IMR-90 (cell line): Measurements from ENCODE around the gene CFHR1. TPM values are rescaled to one million over a fixed set of nuclear protein-coding genes. Genes with fewer than 3 reads are reported as not detected.
"Not testable (repeated sequence)": the region's sequence is repeated elsewhere in the genome, so short reads cannot be mapped to it uniquely, and the experiment has no call there.

ENCODE experiments used
- ATAC-seq: fragments of 200-7000 bp; cut with Tn5 transposase; 2 replicates; pipeline ENCODE4 v1.9.1; 2020; ENCODE audit warnings: low read depth, mild to moderate bottlenecking, moderate library complexity
- BruUV-seq: library from RNA; stranded (reverse); fragments of 400-500 nt; replicated peaks from 2 replicates; lab custom pipeline; 2021; lab: Mats Ljungman, UMichigan
- CTCF ChIA-PET: fragments of 300-600 bp; formaldehyde crosslinking; extraction: SDS; loops from one replicate; lab custom pipeline; 2021; ENCODE audit warnings: antibody characterized with exemption; lab: Yijun Ruan, JAX
- POLR2A ChIA-PET: fragments of 300-600 bp; sonication (Branson Sonifier 250); formaldehyde crosslinking; loops from one replicate; lab custom pipeline; 2022; ENCODE audit warnings: antibody characterized with exemption; ENCODE audit not compliant: unreplicated experiment; lab: Charles Lee
- DNase-seq: peaks from one replicate; pipeline ENCODE4 v3.0.0; 2013
- H2AFZ ChIP-seq: replicated peaks from 2 replicates; pipeline ENCODE3; 2013; ENCODE audit warnings: low read length, mild to moderate bottlenecking; ENCODE audit not compliant: poor library complexity
- H2AK5ac ChIP-seq: 2 replicates; pipeline ENCODE4 v1.6.1; 2013; ENCODE audit warnings: low read depth, low read length, inconsistent platforms
- H2AK9ac ChIP-seq: replicated peaks from 2 replicates; pipeline ENCODE3; 2013; ENCODE audit warnings: mild to moderate bottlenecking, low read depth, low read length, moderate library complexity; ENCODE audit not compliant: poor library complexity
- H2BK120ac ChIP-seq: 2 replicates; pipeline ENCODE4 v1.6.1; 2013; ENCODE audit warnings: low read depth, low read length, inconsistent platforms
- H2BK15ac ChIP-seq: 3 replicates; pipeline ENCODE4 v1.6.1; 2013; ENCODE audit warnings: low read depth, low read length, inconsistent platforms
- H2BK20ac ChIP-seq: 2 replicates; pipeline ENCODE4 v1.6.1; 2013; ENCODE audit warnings: low read depth, mild to moderate bottlenecking, inconsistent platforms, low read length, moderate library complexity
- H2BK5ac ChIP-seq: 2 replicates; pipeline ENCODE4 v1.6.1; 2013; ENCODE audit warnings: mild to moderate bottlenecking, low read depth, low read length, inconsistent platforms; ENCODE audit not compliant: poor library complexity, severe bottlenecking
- H3K14ac ChIP-seq: replicated peaks from 2 replicates; pipeline ENCODE4 v1.6.1; 2013; ENCODE audit warnings: low read depth, low read length, inconsistent platforms
- H3K18ac ChIP-seq: 2 replicates; pipeline ENCODE4 v1.6.1; 2013; ENCODE audit warnings: low read depth, low read length, control low read depth
- H3K23ac ChIP-seq: 2 replicates; pipeline ENCODE4 v1.6.1; 2013; ENCODE audit warnings: low read depth, low read length, inconsistent platforms
- H3K27ac ChIP-seq: 2 replicates; pipeline ENCODE4 v1.5.1; 2013; ENCODE audit warnings: mild to moderate bottlenecking, control low read depth, low read length; ENCODE audit not compliant: insufficient read depth
- H3K27me3 ChIP-seq: 2 replicates; pipeline ENCODE4 v1.6.1; 2013; ENCODE audit warnings: low read length; ENCODE audit not compliant: control insufficient read depth, insufficient read depth
- H3K36me3 ChIP-seq: 2 replicates; pipeline ENCODE4 v1.6.1; 2013; ENCODE audit warnings: low read length, mixed read lengths; ENCODE audit not compliant: control insufficient read depth, insufficient read depth
- H3K4ac ChIP-seq: 2 replicates; pipeline ENCODE4 v1.6.1; 2013; ENCODE audit warnings: low read depth, low read length, inconsistent platforms
- H3K4me1 ChIP-seq: 2 replicates; pipeline ENCODE4 v1.6.1; 2013; ENCODE audit warnings: low read length, mixed read lengths; ENCODE audit not compliant: control insufficient read depth, insufficient read depth
- H3K4me2 ChIP-seq: 2 replicates; pipeline ENCODE4 v1.6.1; 2013; ENCODE audit warnings: low read depth, mild to moderate bottlenecking, control low read depth, low read length, moderate library complexity
- H3K4me3 ChIP-seq: 2 replicates; pipeline ENCODE4 v1.5.1; 2013; ENCODE audit warnings: low read depth, mild to moderate bottlenecking, control low read depth, low read length, moderate library complexity; ENCODE audit not compliant: insufficient read depth
- H3K56ac ChIP-seq: 2 replicates; pipeline ENCODE4 v1.6.1; 2013; ENCODE audit warnings: low read length, inconsistent platforms; ENCODE audit not compliant: insufficient read depth; ENCODE audit errors: extremely low read depth
- H3K79me1 ChIP-seq, 2 experiments: 2 replicates each; pipeline ENCODE4 v1.6.1; 2013; ENCODE audit warnings: low read length in 2 of 2, inconsistent platforms in 1 of 2, low read depth in 1 of 2
- H3K9ac ChIP-seq: 2 replicates; pipeline ENCODE4 v1.6.1; 2013; ENCODE audit warnings: low read depth, low read length, control low read depth
- H3K9me1 ChIP-seq: 2 replicates; pipeline ENCODE4 v1.6.1; 2013; ENCODE audit warnings: low read length, inconsistent platforms; ENCODE audit not compliant: insufficient read depth
- H3K9me3 ChIP-seq: 2 replicates; pipeline ENCODE4 v1.6.1; 2013; ENCODE audit warnings: low read length; ENCODE audit not compliant: control insufficient read depth, insufficient read depth
- H4K20me1 ChIP-seq: 2 replicates; pipeline ENCODE4 v1.6.1; 2013; ENCODE audit warnings: low read length, inconsistent platforms; ENCODE audit not compliant: insufficient read depth
- H4K5ac ChIP-seq: 2 replicates; pipeline ENCODE4 v1.6.1; 2013; ENCODE audit warnings: mild to moderate bottlenecking, low read depth, low read length, control low read depth
- H4K8ac ChIP-seq, 2 experiments: 2 replicates each; pipeline ENCODE4 v1.6.1; 2013; ENCODE audit warnings: low read depth in 2 of 2, low read length in 2 of 2, control low read depth in 1 of 2, inconsistent platforms in 1 of 2
- H4K91ac ChIP-seq: 2 replicates; pipeline ENCODE4 v1.6.1; 2013; ENCODE audit warnings: low read depth, low read length, inconsistent platforms; ENCODE audit not compliant: insufficient read depth
- RAD21 ChIP-seq: IDR thresholded peaks from 2 replicates; pipeline ENCODE4 v1.6.1; 2012; ENCODE audit warnings: low read length, improper control_type of control experiment
- WGBS, 2 experiments: methylation state at CpG; one replicate each; pipeline versions ENCODE4 v1.1.5 to v1.1.7; 2013; ENCODE audit warnings: missing lambda C conversion rate in 2 of 2; ENCODE audit not compliant: insufficient read length in 1 of 2; ENCODE audit errors: extremely low coverage in 2 of 2; 5-methylcytosine and 5-hydroxymethylcytosine counted together
- dilution Hi-C: fragments of 300-500 bp; cut with HindIII; formaldehyde crosslinking; loops from one replicate; pipeline ENCODE4 v1.14.3; 2018; ENCODE audit warnings: low sequenced_read_pairs; ENCODE audit not compliant: unreplicated experiment
- in situ Hi-C: fragments of 300-500 bp; cut with MboI; formaldehyde crosslinking; loops from 3 replicates; pipeline ENCODE4 v1.14.3; 2019; ENCODE audit warnings: low sequenced_read_pairs, inconsistent platforms, mixed read lengths
- intact Hi-C: fragments of 100-400 bp; cut with micrococcal nuclease; formaldehyde crosslinking; loops from 2 replicates; pipeline ENCODE4 v1.10.0; 2022
- polyA plus RNA-seq, 3 experiments: library from polyadenylated mRNA; depleted of rRNA; stranded (reverse); fragments of >200 nt; gene quantifications; 2 replicates each; pipeline ENCODE4 v1.2.3, GENCODE V29; 2012; ENCODE audit warnings: low replicate concordance in 1 of 3
- total RNA-seq: library from RNA; depleted of rRNA; stranded (reverse); fragments of >200 nt; gene quantifications from 2 replicates; pipeline ENCODE4 v1.2.3, GENCODE V29; 2012
- TF ChIP-seq, protein P1 (sequence below): conservative IDR thresholded peaks from 2 replicates; pipeline ENCODE4 v1.5.1; 2012; ENCODE audit warnings: mild to moderate bottlenecking, low read depth, low read length, improper control_type of control experiment

CFHR1 gene
- total and polyA plus RNA-seq, 2 of the 4 experiments (the other 2 are of a cell fraction), result not detected

GRCh38 chr1:196827860-196828259, 8.3 kb downstream of the CFHR1 start:
- H2BK20ac ChIP-seq, H2AFZ ChIP-seq, BruUV-seq, H2BK120ac ChIP-seq, H3K56ac ChIP-seq, H3K4me2 ChIP-seq, H3K4me1 ChIP-seq, H3K27ac ChIP-seq, H2BK15ac ChIP-seq, H2AK9ac ChIP-seq, dilution Hi-C loops, H3K14ac ChIP-seq, H4K8ac ChIP-seq, H3K23ac ChIP-seq, H3K4me3 ChIP-seq, H4K20me1 ChIP-seq, H3K36me3 ChIP-seq, H3K9me3 ChIP-seq, H2BK5ac ChIP-seq, H4K91ac ChIP-seq, POLR2A ChIA-PET, H3K27me3 ChIP-seq, H3K9me1 ChIP-seq, H3K18ac ChIP-seq, H3K4ac ChIP-seq, H3K9ac ChIP-seq, H4K5ac ChIP-seq, H2AK5ac ChIP-seq, in situ Hi-C loops, H3K79me1 ChIP-seq: not testable (repeated sequence)
- intact Hi-C loops, result loop anchor here (5.0 to 10.0 kb wide), 4 partner anchors 237 to 529 kb away; partner anchors contain the start of genes ASPM and F13B
- no CpG with 5 or more reads among the region's 4 CpGs for WGBS, 2 experiments
- DNase-seq (peak; percentile 63), ATAC-seq (peak; percentile 87)
- CTCF ChIA-PET, result interaction anchor here (0.6 to 1.3 kb wide), 2 partner anchors 49 to 268 kb away, joined by 3 to 7 read pairs; no protein-coding TSS in a partner anchor
- TF ChIP-seq, protein P1, sequence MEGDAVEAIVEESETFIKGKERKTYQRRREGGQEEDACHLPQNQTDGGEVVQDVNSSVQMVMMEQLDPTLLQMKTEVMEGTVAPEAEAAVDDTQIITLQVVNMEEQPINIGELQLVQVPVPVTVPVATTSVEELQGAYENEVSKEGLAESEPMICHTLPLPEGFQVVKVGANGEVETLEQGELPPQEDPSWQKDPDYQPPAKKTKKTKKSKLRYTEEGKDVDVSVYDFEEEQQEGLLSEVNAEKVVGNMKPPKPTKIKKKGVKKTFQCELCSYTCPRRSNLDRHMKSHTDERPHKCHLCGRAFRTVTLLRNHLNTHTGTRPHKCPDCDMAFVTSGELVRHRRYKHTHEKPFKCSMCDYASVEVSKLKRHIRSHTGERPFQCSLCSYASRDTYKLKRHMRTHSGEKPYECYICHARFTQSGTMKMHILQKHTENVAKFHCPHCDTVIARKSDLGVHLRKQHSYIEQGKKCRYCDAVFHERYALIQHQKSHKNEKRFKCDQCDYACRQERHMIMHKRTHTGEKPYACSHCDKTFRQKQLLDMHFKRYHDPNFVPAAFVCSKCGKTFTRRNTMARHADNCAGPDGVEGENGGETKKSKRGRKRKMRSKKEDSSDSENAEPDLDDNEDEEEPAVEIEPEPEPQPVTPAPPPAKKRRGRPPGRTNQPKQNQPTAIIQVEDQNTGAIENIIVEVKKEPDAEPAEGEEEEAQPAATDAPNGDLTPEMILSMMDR, result peak; percentile 47
- TF ChIP-seq RAD21, result peak; percentile 35; the same call in 1 of the 2 replicates

- H2BK120ac ChIP-seq, H2AK9ac ChIP-seq, H3K79me1 ChIP-seq, dilution Hi-C loops, H4K5ac ChIP-seq, H2BK15ac ChIP-seq, H3K23ac ChIP-seq, in situ Hi-C loops, H3K9ac ChIP-seq, H3K9me3 ChIP-seq, H3K4me2 ChIP-seq, BruUV-seq, H3K4me1 ChIP-seq, ATAC-seq, H2BK5ac ChIP-seq, H4K91ac ChIP-seq, H3K27ac ChIP-seq, POLR2A ChIA-PET, H3K56ac ChIP-seq, CTCF ChIA-PET, H3K18ac ChIP-seq, H4K20me1 ChIP-seq, DNase-seq, H3K9me1 ChIP-seq, intact Hi-C loops, H3K4ac ChIP-seq, H2AFZ ChIP-seq, H3K14ac ChIP-seq, H3K4me3 ChIP-seq, H3K36me3 ChIP-seq, H4K8ac ChIP-seq, H2BK20ac ChIP-seq, H2AK5ac ChIP-seq, H3K27me3 ChIP-seq: not testable (repeated sequence)
- no CpG with 5 or more reads among the region's 4 CpGs for WGBS, 2 experiments
These were observed 30.3 kb downstream of the CFHR1 start for GRCh38 chr1:196849613-196850492.
